ENCODE measurements around the gene PROSER3.

Gene PROSER3

GRCh38 chr19:35757749-35758608 is at the start of gene PROSER3:
TSS of gene PROSER3 (plus strand) at chr19:35758176. CDS start at chr19:35758216, 40 bp downstream.
- TF ChIP-seq CTCF (IDR thresholded peaks at IDR 0.05; ENCODE audit: low read depth, low read length, missing control alignments) = no peak
- H3K4me3 ChIP-seq (ENCODE audit: low read depth, low read length) = peak within 1 kb of the TSS; percentile 94
- DNase-seq (ENCODE audit: low read depth) = peak; percentile 100

DNA sequence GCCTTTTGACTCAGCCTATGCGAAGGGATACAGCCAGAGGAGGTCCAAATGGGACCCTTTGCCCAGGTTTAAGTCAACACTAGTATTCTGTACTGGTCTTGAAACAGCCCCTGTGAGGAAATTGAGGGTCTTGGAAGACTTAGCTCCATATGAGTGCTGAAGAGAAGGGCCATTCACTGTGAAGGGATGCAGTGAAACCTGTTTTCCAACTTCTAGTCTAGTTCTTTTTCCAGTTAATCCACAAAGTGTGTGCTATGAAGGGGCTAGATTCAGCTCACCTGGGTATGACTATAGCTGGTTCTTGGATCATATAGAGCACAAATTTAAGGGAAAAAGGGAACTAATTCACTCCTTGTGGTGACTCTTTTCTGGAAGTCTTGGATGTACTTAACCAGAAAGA is 49.6 kb upstream of the PROSER3 start:
- no peak overlapping the region for H3K4me3 ChIP-seq (ENCODE audit: low read depth, low read length)
- TF ChIP-seq CTCF (IDR thresholded peaks at IDR 0.05; ENCODE audit: low read depth, low read length, missing control alignments) = no peak
- DNase-seq (ENCODE audit: low read depth) = no peak

DNA sequence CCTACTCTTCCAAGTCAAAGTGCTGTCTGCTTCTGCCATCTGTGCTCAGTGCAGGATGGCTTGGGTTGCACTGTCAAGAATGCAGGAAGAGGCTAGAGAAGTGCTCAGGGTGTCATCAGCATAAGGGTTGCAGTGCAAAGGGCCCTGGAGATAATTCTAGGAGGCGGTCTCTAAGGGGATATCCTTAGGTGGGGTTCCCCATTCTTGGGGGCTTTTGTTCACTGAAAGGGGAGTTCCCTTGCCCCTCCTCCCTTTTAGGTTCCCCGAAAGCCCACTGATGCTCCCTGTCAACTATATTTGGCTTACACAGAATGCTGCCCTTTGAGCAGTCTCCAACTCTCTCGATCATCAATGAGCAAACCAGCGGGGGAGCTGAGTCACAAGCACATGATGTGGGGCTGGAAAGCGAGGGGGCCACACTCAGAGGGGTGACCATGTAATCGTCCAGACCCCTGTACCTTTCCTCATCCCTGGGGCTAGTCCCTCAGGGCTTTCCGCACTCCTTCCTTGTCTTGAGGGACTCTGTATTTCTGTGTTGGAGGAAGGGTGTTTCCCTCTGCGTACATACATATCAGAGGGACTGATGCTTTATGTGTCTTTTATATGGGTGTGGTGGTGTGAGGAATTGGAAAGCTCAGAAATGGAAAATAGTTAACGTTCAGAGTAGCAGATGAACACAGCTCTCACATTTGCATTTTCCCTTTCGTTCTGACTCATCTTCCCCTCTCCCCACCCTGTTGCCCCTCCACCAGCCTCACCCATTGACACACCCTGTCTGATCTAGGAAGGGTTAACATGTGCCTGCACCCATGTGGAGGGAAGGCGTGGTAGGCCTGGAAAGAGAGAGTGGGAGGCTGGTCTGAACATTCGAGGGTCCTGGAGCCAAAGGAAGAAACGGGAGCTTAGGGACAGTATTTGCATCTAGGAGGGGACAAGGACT is 46.9 kb upstream of the PROSER3 start:
- DNase-seq (ENCODE audit: low read depth) = peak; percentile 88
- peak overlapping the region; percentile 42 for H3K4me3 ChIP-seq (ENCODE audit: low read depth, low read length)
- no peak for TF ChIP-seq CTCF (IDR thresholded peaks at IDR 0.05; ENCODE audit: low read depth, low read length, missing control alignments)

DNA sequence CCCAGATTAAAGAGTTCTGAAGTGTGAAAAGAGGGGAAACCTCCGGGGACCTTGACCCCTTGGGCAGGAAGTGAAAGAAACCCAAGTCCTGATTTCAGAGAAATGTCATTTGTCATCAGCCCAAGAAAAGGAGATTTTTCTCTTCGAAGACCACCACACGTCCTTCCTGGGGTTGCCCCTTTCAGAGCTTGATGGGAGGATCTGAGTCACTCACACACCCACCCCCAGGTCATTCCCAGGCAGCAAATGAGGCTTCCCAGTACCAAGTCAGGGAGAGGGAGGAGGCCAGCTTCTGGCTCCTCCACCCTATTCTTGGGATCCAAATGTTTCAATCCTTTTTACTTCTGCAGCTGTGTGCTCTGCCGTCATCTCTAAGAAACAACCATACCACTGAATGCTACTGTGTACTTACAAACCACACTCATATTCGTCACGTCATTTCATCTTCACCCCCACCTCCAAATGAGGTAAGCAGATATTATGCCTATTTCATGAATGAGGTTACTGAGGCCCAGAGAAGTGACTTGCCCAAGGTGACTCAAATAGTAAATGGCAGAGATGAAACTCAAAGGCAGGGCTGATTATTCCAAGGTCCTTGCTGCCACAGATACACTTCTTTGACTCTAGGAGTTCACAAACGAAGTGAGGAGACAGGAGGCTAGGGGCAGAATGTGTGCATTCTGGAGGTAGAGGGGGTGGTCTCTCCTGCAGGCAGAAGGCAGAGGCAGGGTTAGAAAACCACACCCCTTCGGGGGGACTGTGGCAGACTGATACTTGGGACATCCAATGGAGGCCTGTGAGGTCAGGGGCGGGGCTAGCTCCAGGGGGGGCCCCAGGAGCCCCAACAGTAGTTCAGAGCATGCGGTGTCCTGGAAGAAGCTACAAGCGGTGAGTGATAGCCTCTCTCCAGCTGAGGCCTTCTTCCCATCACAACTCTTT is 45.1 kb upstream of the PROSER3 start:
- TF ChIP-seq CTCF (IDR thresholded peaks at IDR 0.05; ENCODE audit: low read depth, low read length, missing control alignments) = no peak
- DNase-seq (ENCODE audit: low read depth) = peak; percentile 78
- H3K4me3 ChIP-seq (ENCODE audit: low read depth, low read length) = peak overlapping the region; percentile 89

DNA sequence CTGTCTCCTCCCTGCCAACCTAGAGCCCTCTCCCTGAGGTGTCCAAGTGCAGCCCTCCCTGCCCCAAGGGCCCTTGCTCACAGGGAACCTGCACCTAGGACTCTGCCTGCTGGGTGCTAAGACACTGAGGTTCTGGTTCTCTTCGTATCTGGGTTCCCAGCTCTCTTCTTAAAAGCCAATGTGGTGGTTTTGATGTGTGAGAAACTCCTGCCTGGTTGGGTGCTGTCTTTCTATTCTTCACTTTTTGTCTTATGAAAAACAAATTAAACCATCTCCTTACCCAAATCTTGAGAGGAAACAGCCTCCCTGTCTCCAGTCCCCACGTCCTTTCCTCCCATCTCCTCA is 44.5 kb upstream of the PROSER3 start:
- peak; percentile 2 for TF ChIP-seq CTCF (IDR thresholded peaks at IDR 0.05; ENCODE audit: low read depth, low read length, missing control alignments)
- H3K4me3 ChIP-seq (ENCODE audit: low read depth, low read length) = peak overlapping the region; percentile 89

GRCh38 chr19:35713904-35714495 is 44.0 kb upstream of the PROSER3 start:
- TF ChIP-seq CTCF (IDR thresholded peaks at IDR 0.05; ENCODE audit: low read depth, low read length, missing control alignments) = no peak
- DNase-seq (ENCODE audit: low read depth) = no peak
- peak overlapping the region; percentile 89 for H3K4me3 ChIP-seq (ENCODE audit: low read depth, low read length)

More for the DNA sequence above, 44.5 kb upstream of the PROSER3 start:
- DNase-seq (ENCODE audit: low read depth) = no peak
